Measurements from ENCODE around the gene DPPA2.

The DPPA2 gene

DNA sequence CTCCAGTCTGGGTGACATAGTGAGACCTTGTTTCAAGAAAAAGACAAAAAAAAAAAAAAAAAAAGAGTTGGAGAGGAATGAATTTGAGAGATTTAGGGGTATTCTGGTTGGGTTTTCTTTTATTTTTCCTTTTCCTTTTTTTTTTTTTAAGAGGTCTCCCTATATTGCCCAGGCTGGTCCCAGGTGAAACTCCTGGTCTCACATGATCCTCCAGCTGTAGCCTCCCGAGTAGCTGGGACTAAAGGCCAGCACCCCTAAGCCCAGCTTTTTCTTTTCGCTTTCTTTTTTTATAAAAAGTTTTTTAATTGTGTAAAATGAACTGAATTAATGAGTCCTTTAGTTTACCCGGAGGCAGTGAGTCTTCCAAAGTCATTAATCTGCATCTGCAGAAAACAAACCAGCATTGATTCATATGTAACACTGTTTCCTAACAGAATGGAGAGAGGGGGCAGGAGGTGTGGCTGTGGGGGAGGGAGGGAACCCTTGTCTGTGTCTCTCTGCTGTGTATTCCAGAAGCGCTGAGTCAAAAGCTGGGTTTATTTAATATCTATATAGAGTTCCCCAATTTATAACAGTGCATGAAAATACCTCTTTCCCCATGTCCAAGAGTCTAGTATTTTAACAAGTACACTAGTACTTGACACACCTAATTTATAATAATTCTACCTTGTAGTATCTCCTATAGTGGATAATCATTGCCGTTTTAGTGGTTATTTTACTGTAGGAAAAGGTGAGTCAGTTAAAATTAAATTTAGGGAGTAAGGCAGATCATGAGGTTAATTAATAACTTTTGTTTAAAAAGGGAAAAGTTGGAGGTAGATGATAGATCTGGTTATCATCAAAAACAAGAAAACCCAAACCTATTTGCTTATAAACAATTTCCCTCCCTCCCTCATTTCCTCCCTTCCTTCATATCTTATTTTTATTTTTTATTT lies 23.7 kb upstream of the DPPA2 start:
- in situ Hi-C loops (cut with HindIII; ENCODE audit: low pct_unique_long_range_greater_than_20kb, low sequenced_read_pairs), result no loop called here
- TF ChIP-seq JUND (IDR thresholded peaks at IDR 0.05; ENCODE audit: low read depth), result no peak
- DNase-seq (ENCODE audit: low read depth in 1 of 2, low spot score in 1 of 2), result no peak

DNA sequence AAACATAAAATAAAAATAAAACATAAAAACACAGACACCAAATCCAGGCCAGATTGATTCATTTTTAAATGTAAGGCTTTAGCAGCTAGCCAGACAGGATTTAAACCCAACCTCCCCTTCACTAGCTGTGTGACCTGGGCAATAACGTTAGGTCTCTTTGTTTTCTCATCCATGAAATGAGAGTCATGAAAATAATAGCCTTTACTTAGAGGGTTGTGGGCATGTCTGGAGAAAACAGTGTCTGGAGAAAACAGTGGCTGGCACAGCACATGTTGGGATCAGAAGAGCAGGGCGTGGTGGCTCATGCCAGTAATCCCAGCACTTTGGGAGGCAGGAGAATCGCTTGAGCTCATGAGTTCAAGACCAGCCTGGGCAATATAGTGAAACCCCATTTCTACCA lies 22.9 kb upstream of the DPPA2 start:
- in situ Hi-C loops (cut with HindIII; ENCODE audit: low pct_unique_long_range_greater_than_20kb, low sequenced_read_pairs), result no loop called here
- no peak for DNase-seq (ENCODE audit: low read depth in 1 of 2, low spot score in 1 of 2)
- TF ChIP-seq JUND (IDR thresholded peaks at IDR 0.05; ENCODE audit: low read depth), result no peak

DNA sequence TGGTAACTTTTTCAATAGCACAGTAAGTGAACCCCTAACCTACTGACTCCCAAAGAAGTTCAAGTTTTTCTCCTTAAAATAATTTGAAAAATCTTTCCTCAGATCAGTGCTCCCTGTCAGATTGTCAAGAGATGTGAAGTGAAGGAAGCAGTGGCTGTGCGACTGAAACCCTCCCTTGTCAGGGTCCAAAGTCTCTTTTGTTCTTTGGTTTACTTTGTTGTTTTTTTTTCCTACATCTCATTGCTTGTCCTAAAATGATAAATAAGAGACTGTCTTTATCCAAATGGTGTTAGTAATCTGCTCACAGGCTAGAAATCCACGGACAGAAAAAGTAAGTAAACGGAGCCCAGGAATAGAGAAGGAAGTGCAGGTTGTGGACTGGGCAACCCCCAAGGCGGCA lies 22.0 kb upstream of the DPPA2 start:
- no peak for TF ChIP-seq JUND (IDR thresholded peaks at IDR 0.05; ENCODE audit: low read depth)
- in situ Hi-C loops (cut with HindIII; ENCODE audit: low pct_unique_long_range_greater_than_20kb, low sequenced_read_pairs), result no loop called here
- DNase-seq (ENCODE audit: low read depth in 1 of 2, low spot score in 1 of 2), result no peak

DNA sequence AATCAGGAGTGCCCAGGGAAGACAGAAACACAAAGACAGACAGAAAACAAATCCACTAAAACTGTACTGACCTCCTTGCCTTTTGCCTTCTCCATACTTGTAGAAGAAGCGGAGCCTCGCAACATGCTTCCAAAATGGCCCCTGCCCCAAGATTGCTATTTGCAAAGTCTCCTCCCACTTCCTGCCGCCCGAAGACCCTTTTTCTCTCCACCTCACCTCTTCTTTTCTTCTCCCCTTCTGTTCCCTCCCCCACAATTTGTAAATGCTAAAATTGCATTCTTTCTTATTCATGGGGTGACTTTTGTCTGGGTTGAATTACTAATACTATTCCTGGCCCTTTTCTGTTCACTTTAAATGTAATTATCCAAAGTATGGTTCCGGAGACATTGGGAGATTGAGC lies 21.1 kb upstream of the DPPA2 start, which contains the start of gene DPPA4:
Gene DPPA4 (minus strand): TSS at position 154 of the 400 bp plus-strand sequence. CDS start 29 bp downstream, at position 125.
- no peak for TF ChIP-seq JUND (IDR thresholded peaks at IDR 0.05; ENCODE audit: low read depth)
- no peak for DNase-seq (ENCODE audit: low read depth in 1 of 2, low spot score in 1 of 2)
- in situ Hi-C loops (cut with HindIII; ENCODE audit: low pct_unique_long_range_greater_than_20kb, low sequenced_read_pairs), result no loop called here

DNA sequence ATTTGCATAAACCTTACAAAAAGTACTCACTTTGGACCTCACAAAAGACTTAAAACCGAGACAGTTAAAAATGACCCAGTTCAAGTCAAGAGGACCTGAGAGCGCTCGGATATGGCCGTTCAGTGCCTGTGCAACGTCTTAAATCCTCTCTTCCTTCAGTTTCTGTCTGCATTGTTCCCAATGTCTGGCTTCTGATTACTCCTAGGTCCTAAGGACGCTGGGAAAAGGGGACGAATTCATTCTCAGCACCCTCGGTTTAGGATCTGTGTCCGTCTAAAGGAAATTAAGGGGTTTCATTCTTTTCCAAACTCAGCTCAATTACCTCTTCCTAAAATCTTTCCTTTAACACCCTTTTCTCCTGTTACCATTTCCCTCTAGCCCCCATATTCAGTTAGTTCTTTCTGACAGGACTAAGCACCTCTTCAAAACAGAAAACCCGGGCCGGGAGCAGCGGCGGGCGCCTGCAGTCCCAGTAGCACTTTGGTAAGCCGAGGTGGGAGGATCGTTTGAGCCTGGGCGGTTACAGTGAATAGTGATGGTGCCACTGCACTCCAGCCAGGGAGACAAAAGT lies 20.1 kb upstream of the DPPA2 start:
- in situ Hi-C loops (cut with HindIII; ENCODE audit: low pct_unique_long_range_greater_than_20kb, low sequenced_read_pairs), result no loop called here
- DNase-seq (ENCODE audit: low read depth in 1 of 2, low spot score in 1 of 2), result no peak
- no peak for TF ChIP-seq JUND (IDR thresholded peaks at IDR 0.05; ENCODE audit: low read depth)

DNA sequence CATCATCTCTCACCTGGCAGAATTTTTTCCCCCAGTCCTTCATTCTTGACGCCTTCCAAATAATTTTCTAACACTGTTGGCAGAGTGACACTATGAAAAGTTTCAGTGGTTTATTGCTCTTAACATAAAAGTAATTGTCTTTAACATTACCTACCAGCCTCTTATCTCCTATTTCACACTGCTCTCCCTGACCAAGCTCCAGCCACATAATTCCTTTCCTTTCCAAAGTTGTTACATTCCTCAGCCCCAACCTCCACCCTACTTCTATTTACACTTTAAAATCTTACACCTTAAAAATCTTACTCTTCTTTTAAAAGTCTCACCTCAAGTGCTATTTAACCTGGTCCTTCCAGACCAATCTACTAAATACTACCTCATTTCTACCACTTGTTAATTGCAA lies 18.3 kb upstream of the DPPA2 start:
- DNase-seq (ENCODE audit: low read depth in 1 of 2, low spot score in 1 of 2), result no peak
- in situ Hi-C loops (cut with HindIII; ENCODE audit: low pct_unique_long_range_greater_than_20kb, low sequenced_read_pairs), result no loop called here
- no peak for TF ChIP-seq JUND (IDR thresholded peaks at IDR 0.05; ENCODE audit: low read depth)

DNA sequence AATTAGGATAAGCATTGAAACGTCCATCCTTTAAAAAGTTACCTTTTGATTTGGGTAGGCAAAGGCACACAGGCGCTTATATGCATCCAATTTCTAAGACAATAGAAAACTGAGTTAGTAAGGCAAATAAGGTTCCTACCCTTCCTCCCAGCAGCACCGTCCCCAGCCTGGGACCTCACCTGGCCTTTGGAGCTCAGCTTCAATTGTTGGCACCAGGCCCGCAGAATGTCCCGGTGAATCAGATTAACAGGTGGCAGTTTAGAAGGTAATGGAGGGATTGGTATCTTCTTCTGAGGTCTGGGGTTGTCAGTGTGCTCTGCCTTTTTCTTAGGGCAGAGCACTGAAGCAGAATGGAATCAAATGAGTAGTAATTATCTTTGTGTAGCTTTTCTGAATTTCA lies 15.4 kb upstream of the DPPA2 start:
- no peak for TF ChIP-seq JUND (IDR thresholded peaks at IDR 0.05; ENCODE audit: low read depth)
- peak in 1 of 2 experiments; percentile 12 for DNase-seq (ENCODE audit: low read depth in 1 of 2, low spot score in 1 of 2)
- in situ Hi-C loops (cut with HindIII; ENCODE audit: low pct_unique_long_range_greater_than_20kb, low sequenced_read_pairs), result no loop called here

DNA sequence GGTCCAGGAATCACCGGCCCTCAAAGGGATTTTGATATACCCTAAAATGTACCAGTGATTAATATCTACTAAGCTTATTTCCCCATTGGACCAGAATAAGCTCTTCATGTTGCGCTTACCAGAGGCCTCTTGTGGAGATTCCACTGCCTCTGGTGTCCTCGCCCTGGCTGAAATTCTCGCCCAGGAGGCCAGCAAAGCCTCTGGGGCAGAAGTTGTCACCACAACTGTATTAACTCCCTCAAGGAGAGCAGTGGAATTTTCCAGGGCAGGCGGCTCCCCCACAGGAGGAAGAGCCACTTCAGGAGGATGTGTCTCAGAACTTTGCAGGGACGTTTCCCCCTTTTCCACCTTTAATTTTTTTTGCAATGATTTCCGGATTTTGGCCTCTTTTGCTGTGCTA lies 14.1 kb upstream of the DPPA2 start:
- no peak for DNase-seq (ENCODE audit: low read depth in 1 of 2, low spot score in 1 of 2)
- in situ Hi-C loops (cut with HindIII; ENCODE audit: low pct_unique_long_range_greater_than_20kb, low sequenced_read_pairs), result no loop called here
- TF ChIP-seq JUND (IDR thresholded peaks at IDR 0.05; ENCODE audit: low read depth), result no peak

DNA sequence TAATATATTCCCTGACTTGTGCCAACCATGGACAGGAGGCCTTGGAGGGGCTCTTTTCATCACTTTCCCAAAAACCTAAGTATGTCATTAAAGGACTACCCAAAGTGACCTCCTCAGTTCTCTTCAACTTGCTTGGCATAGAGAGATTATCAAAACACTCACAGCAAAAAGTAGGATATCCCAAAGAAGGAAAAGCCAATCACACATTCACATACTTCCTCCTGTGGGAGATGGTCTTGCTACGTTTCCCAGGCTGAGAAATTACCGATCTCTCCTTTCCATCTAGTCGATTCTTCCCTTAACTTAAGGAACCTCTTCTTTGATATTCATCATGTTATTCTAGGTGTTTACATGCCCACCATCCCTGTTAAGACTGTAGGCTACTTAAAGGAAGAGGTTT lies 11.9 kb upstream of the DPPA2 start:
- no peak for TF ChIP-seq JUND (IDR thresholded peaks at IDR 0.05; ENCODE audit: low read depth)
- in situ Hi-C loops (cut with HindIII; ENCODE audit: low pct_unique_long_range_greater_than_20kb, low sequenced_read_pairs), result no loop called here
- DNase-seq (ENCODE audit: low read depth in 1 of 2, low spot score in 1 of 2), result no peak

DNA sequence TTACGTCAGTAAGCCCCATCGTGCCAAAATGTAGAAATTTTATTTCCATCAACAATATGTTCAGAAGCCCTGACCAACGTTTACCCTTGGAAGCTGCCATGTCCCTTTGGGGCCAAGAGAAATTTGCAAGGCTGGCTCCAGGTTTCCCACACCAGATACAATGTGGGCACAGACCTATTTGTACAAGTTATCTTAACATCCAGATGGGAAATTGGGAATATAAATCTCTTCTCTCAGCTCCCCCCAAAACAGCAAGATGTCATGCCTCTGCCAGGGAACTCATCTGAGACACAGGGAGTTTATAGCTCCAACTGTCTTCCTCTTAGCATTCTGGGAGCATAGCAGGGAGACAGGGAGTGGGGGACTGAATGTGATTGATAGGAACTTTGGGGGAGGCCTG lies 9.3 kb upstream of the DPPA2 start:
- no peak for TF ChIP-seq JUND (IDR thresholded peaks at IDR 0.05; ENCODE audit: low read depth)

DNA sequence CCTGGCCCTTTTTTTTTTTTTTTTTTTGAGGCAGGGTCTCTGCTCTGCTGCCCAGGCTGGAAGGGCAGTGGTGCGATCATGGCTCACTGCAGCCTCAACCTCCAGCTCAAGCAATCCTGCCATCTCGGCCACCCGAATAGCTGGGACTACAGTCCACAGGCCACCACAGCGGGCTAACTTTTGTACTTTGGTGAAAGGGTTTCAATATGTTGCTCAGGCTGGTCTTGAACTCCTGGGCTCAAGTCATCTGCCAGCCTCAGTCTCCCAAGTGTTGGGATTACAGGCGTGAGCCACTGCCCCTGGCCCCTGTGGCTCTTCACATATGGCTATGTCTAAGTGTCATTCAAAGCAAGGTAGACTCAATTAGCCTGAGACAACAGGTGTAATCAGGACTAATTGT lies 8.8 kb upstream of the DPPA2 start:
- no peak for TF ChIP-seq JUND (IDR thresholded peaks at IDR 0.05; ENCODE audit: low read depth)
- in situ Hi-C loops (cut with HindIII; ENCODE audit: low pct_unique_long_range_greater_than_20kb, low sequenced_read_pairs), result no loop called here
- DNase-seq (ENCODE audit: low read depth in 1 of 2, low spot score in 1 of 2), result no peak

More for the DNA sequence above, 9.3 kb upstream of the DPPA2 start:
- DNase-seq (ENCODE audit: low read depth in 1 of 2, low spot score in 1 of 2), result no peak
- in situ Hi-C loops (cut with HindIII; ENCODE audit: low pct_unique_long_range_greater_than_20kb, low sequenced_read_pairs), result no loop called here

DNA sequence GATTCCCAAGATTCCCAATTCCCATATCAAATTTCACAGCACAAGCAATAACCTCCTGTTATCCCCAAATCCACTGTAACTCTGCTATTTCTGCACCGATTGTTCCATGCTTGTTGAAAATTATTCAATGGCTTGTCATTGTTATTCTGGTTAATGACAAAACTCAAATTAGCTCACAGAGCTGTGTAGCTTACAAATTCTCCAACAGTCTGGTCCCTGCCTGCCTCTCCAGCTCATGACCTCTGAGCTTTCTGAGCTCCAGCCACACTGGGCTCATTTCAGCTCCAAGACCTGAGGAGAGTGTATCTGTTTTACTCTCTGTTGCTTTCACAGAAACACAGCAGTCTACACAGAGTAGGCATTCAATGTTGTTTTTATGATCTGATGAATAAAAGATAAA lies 3.3 kb downstream of the DPPA2 start:
- in situ Hi-C loops (cut with HindIII; ENCODE audit: low pct_unique_long_range_greater_than_20kb, low sequenced_read_pairs), result no loop called here
- TF ChIP-seq JUND (IDR thresholded peaks at IDR 0.05; ENCODE audit: low read depth), result no peak
- no peak for DNase-seq (ENCODE audit: low read depth in 1 of 2, low spot score in 1 of 2)

DNA sequence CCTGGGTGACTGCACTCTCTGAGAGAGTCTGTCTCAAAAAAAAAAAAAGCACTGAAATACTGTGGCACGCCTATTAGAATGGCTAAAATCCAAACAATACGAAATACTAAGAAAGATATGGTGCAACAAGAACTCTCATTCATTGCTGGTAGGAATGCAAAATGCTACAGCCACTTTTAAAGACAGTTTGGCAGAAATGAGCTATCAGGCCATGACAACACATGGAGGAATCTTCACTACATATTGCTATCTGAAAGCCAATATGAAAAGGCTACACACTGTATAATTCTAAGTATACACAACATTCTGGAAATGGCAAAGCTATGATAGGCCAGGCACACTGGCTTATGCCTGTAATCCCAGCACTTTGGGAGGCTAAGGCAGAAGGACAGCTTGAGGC lies 18.8 kb downstream of the DPPA2 start:
- in situ Hi-C loops (cut with HindIII; ENCODE audit: low pct_unique_long_range_greater_than_20kb, low sequenced_read_pairs), result no loop called here
- TF ChIP-seq JUND (IDR thresholded peaks at IDR 0.05; ENCODE audit: low read depth), result no peak
- DNase-seq (ENCODE audit: low read depth in 1 of 2, low spot score in 1 of 2), result no peak
